ENCODE results near the gene SAMMSON. TPM values are rescaled to one million over a fixed set of nuclear protein-coding genes. Genes with fewer than 3 reads are reported as not detected.

SAMMSON gene
- total and polyA plus RNA-seq, 4 experiments from 2014 or later = not detected

- Histone ChIP-seq H3K36me3 (ENCODE audit: insufficient read depth, low read length) (no peaks in the 10 kb centered on the region), H3K9me3 (ENCODE audit: control insufficient read depth in 1 of 2, low read length in 2 of 2) (no peaks in the 10 kb centered on the region), H3K4me3 (ENCODE audit: low read length in 2 of 2) (no peak overlapping the region), H3K27ac (ENCODE audit: low read depth, low read length) (no peak overlapping the region), H3K27me3 (ENCODE audit: insufficient read depth, low read length) (no peaks in the 10 kb centered on the region), H3K4me1 (ENCODE audit: insufficient read depth, low read length) (no peaks in the 10 kb centered on the region)
- Mint-ChIP-seq H3K36me3 (no peaks in the 10 kb centered on the region), H3K4me3 (no peak overlapping the region), H3K4me1 (no peaks in the 10 kb centered on the region), H3K9me3 (peaks cover 0 to 9% (median under 1%) of the 10 kb centered on the region in 8 donors), H3K27ac (no peak overlapping the region), H3K27me3 (no peaks in the 10 kb centered on the region)
- POLR2A ChIA-PET (ENCODE audit: partially characterized antibody) = no interaction called here
- intact Hi-C loops (cut with micrococcal nuclease) = no loop called here
- DNase-seq = no peak
- CTCF ChIA-PET (ENCODE audit: partially characterized antibody) = no interaction called here
These were observed 21.6 kb downstream of the SAMMSON start for GRCh38 chr3:70020906-70021660.

GRCh38 chr3:70028361-70028760 is 28.8 kb downstream of the SAMMSON start:
- intact Hi-C loops (cut with micrococcal nuclease) = no loop called here
- H3K27ac Mint-ChIP-seq = no peak overlapping the region

GRCh38 chr3:70038693-70039092 is 39.2 kb downstream of the SAMMSON start:
- Histone ChIP-seq H3K9me3 (ENCODE audit: control insufficient read depth in 1 of 2, low read length in 2 of 2) (no peaks in the 10 kb centered on the region), H3K4me3 (ENCODE audit: low read length in 2 of 2) (no peak overlapping the region), H3K27me3 (ENCODE audit: insufficient read depth, low read length) (no peaks in the 10 kb centered on the region), H3K36me3 (ENCODE audit: insufficient read depth, low read length) (no peaks in the 10 kb centered on the region), H3K4me1 (ENCODE audit: insufficient read depth, low read length) (no peaks in the 10 kb centered on the region), H3K27ac (ENCODE audit: low read depth, low read length) (no peak overlapping the region)
- POLR2A ChIA-PET (ENCODE audit: partially characterized antibody) = no interaction called here
- DNase-seq = no peak
- H3K4me1 Mint-ChIP-seq = no peaks in the 10 kb centered on the region
- intact Hi-C loops (cut with micrococcal nuclease) = no loop called here
- no peaks in the 10 kb centered on the region for H3K27me3 Mint-ChIP-seq
- CTCF ChIA-PET (ENCODE audit: partially characterized antibody) = no interaction called here
- H3K9me3 Mint-ChIP-seq = peaks cover 0 to 5% (median under 1%) of the 10 kb centered on the region in 8 donors
- H3K36me3 Mint-ChIP-seq = no peaks in the 10 kb centered on the region
- H3K4me3 Mint-ChIP-seq = no peak overlapping the region
- no peak overlapping the region for H3K27ac Mint-ChIP-seq

More at GRCh38 chr3:70028361-70028760, 28.8 kb downstream of the SAMMSON start:
- Histone ChIP-seq H3K36me3 (ENCODE audit: insufficient read depth, low read length) (no peaks in the 10 kb centered on the region), H3K4me3 (ENCODE audit: low read length in 2 of 2) (no peak overlapping the region), H3K9me3 (ENCODE audit: control insufficient read depth in 1 of 2, low read length in 2 of 2) (no peaks in the 10 kb centered on the region), H3K4me1 (ENCODE audit: insufficient read depth, low read length) (no peaks in the 10 kb centered on the region), H3K27ac (ENCODE audit: low read depth, low read length) (no peak overlapping the region), H3K27me3 (ENCODE audit: insufficient read depth, low read length) (no peaks in the 10 kb centered on the region)
- Mint-ChIP-seq H3K9me3 (peaks cover 0 to 4% (median 0%) of the 10 kb centered on the region in 8 donors), H3K36me3 (no peaks in the 10 kb centered on the region), H3K27me3 (peaks cover 0 to 2% of the 10 kb centered on the region in 2 donors), H3K4me3 (no peak overlapping the region), H3K4me1 (no peaks in the 10 kb centered on the region)
- ChIA-PET CTCF (ENCODE audit: partially characterized antibody) (no interaction called here), POLR2A (ENCODE audit: partially characterized antibody) (no interaction called here)
- no peak for DNase-seq

GRCh38 chr3:70040386-70040785 is 40.9 kb downstream of the SAMMSON start:
- Histone ChIP-seq H3K4me3 (ENCODE audit: low read length in 2 of 2) (no peak overlapping the region), H3K36me3 (ENCODE audit: insufficient read depth, low read length) (no peaks in the 10 kb centered on the region), H3K9me3 (ENCODE audit: control insufficient read depth in 1 of 2, low read length in 2 of 2) (no peaks in the 10 kb centered on the region), H3K27me3 (ENCODE audit: insufficient read depth, low read length) (no peaks in the 10 kb centered on the region), H3K27ac (ENCODE audit: low read depth, low read length) (no peak overlapping the region), H3K4me1 (ENCODE audit: insufficient read depth, low read length) (no peaks in the 10 kb centered on the region)
- Mint-ChIP-seq H3K36me3 (no peaks in the 10 kb centered on the region), H3K27ac (no peak overlapping the region), H3K27me3 (no peaks in the 10 kb centered on the region), H3K4me1 (no peaks in the 10 kb centered on the region), H3K9me3 (peaks cover 0 to 5% (median under 1%) of the 10 kb centered on the region in 8 donors), H3K4me3 (no peak overlapping the region)
- CTCF ChIA-PET (ENCODE audit: partially characterized antibody) = no interaction called here
- intact Hi-C loops (cut with micrococcal nuclease) = no loop called here
- DNase-seq = no peak
- POLR2A ChIA-PET (ENCODE audit: partially characterized antibody) = no interaction called here

GRCh38 chr3:70042641-70043040 is 43.1 kb downstream of the SAMMSON start:
- Histone ChIP-seq H3K36me3 (ENCODE audit: insufficient read depth, low read length) (no peaks in the 10 kb centered on the region), H3K9me3 (ENCODE audit: control insufficient read depth in 1 of 2, low read length in 2 of 2) (no peaks in the 10 kb centered on the region), H3K4me3 (ENCODE audit: low read length in 2 of 2) (no peak overlapping the region), H3K27ac (ENCODE audit: low read depth, low read length) (no peak overlapping the region), H3K4me1 (ENCODE audit: insufficient read depth, low read length) (no peaks in the 10 kb centered on the region), H3K27me3 (ENCODE audit: insufficient read depth, low read length) (no peaks in the 10 kb centered on the region)
- Mint-ChIP-seq H3K4me1 (no peaks in the 10 kb centered on the region), H3K4me3 (no peak overlapping the region), H3K27me3 (no peaks in the 10 kb centered on the region), H3K27ac (no peak overlapping the region), H3K9me3 (peaks cover 0 to 5% (median under 1%) of the 10 kb centered on the region in 8 donors), H3K36me3 (no peaks in the 10 kb centered on the region)
- intact Hi-C loops (cut with micrococcal nuclease) = no loop called here
- POLR2A ChIA-PET (ENCODE audit: partially characterized antibody) = no interaction called here
- no peak for DNase-seq
- CTCF ChIA-PET (ENCODE audit: partially characterized antibody) = no interaction called here

GRCh38 chr3:70049761-70050160 is 50.2 kb downstream of the SAMMSON start:
- no peak overlapping the region for H3K27ac ChIP-seq (ENCODE audit: low read depth, low read length)
- H3K27me3 Mint-ChIP-seq = peaks cover 0 to 2% of the 10 kb centered on the region in 2 donors
- no peak overlapping the region for H3K4me3 ChIP-seq (ENCODE audit: low read length in 2 of 2)
- intact Hi-C loops (cut with micrococcal nuclease) = no loop called here
- no peaks in the 10 kb centered on the region for H3K4me1 ChIP-seq (ENCODE audit: insufficient read depth, low read length)
- H3K36me3 ChIP-seq (ENCODE audit: insufficient read depth, low read length) = no peaks in the 10 kb centered on the region
- H3K9me3 Mint-ChIP-seq = no peaks in the 10 kb centered on the region
- CTCF ChIA-PET (ENCODE audit: partially characterized antibody) = no interaction called here
- DNase-seq = no peak
- H3K27me3 ChIP-seq (ENCODE audit: insufficient read depth, low read length) = no peaks in the 10 kb centered on the region
- no peaks in the 10 kb centered on the region for H3K9me3 ChIP-seq (ENCODE audit: control insufficient read depth in 1 of 2, low read length in 2 of 2)
- H3K36me3 Mint-ChIP-seq = no peaks in the 10 kb centered on the region
- no peaks in the 10 kb centered on the region for H3K4me1 Mint-ChIP-seq
- no peak overlapping the region for H3K27ac Mint-ChIP-seq
- H3K4me3 Mint-ChIP-seq = no peak overlapping the region
- POLR2A ChIA-PET (ENCODE audit: partially characterized antibody) = no interaction called here

GRCh38 chr3:70053293-70053692 is 53.8 kb downstream of the SAMMSON start:
- Histone ChIP-seq H3K9me3 (ENCODE audit: control insufficient read depth in 1 of 2, low read length in 2 of 2) (no peaks in the 10 kb centered on the region), H3K27ac (ENCODE audit: low read depth, low read length) (no peak overlapping the region), H3K36me3 (ENCODE audit: insufficient read depth, low read length) (no peaks in the 10 kb centered on the region), H3K4me1 (ENCODE audit: insufficient read depth, low read length) (no peaks in the 10 kb centered on the region), H3K27me3 (ENCODE audit: insufficient read depth, low read length) (no peaks in the 10 kb centered on the region), H3K4me3 (ENCODE audit: low read length in 2 of 2) (no peak overlapping the region)
- no peaks in the 10 kb centered on the region for H3K4me1 Mint-ChIP-seq
- H3K27ac Mint-ChIP-seq = no peak overlapping the region
- H3K36me3 Mint-ChIP-seq = no peaks in the 10 kb centered on the region
- no peak for DNase-seq
- H3K27me3 Mint-ChIP-seq = peaks cover 0 to 6% of the 10 kb centered on the region in 2 donors
- H3K9me3 Mint-ChIP-seq = no peaks in the 10 kb centered on the region
- intact Hi-C loops (cut with micrococcal nuclease) = no loop called here
- ChIA-PET POLR2A (ENCODE audit: partially characterized antibody) (no interaction called here), CTCF (ENCODE audit: partially characterized antibody) (no interaction called here)
- no peak overlapping the region for H3K4me3 Mint-ChIP-seq
